Activated CD4-positive, alpha-beta T cell treated with anti-CD3 and anti-CD28 coated beads, Interleukin-2, amount 50 U/mL, for 48 hours (primary cell): ENCODE data around the gene NAXE.
A peak's percentile ranks its signal among the peaks of the same experiment; 100 is the strongest.
"Not testable (repeated sequence)": the region's sequence is repeated elsewhere in the genome, so short reads cannot be mapped to it uniquely, and the experiment has no call there.

Experiments used
- DNase-seq, 2 experiments: peaks; one replicate each; pipeline ENCODE4 v3.0.0-alpha.2; 2020

The NAXE gene

GRCh38 chr1:156571261-156571852 is 20.2 kb upstream of the NAXE start:
- DNase-seq: peak in 1 of 2 experiments; percentile 11

GRCh38 chr1:156571919-156572662 is 19.5 kb upstream of the NAXE start, which contains the start of gene IQGAP3:
IQGAP3 (minus strand) TSS chr1:156572565; CDS start chr1:156572529, 36 bp downstream.
- peak; percentile 76 to 81 for DNase-seq

GRCh38 chr1:156572663-156573018 is 18.9 kb upstream of the NAXE start:
- DNase-seq: no peak

- DNase-seq: no peak
Observed at GRCh38 chr1:156574039-156574633, 17.4 kb upstream of the NAXE start.

GRCh38 chr1:156577550-156577949 is 14.0 kb upstream of the NAXE start:
- DNase-seq: no peak

- no peak for DNase-seq
Observed at GRCh38 chr1:156578055-156578454, 13.5 kb upstream of the NAXE start.

GRCh38 chr1:156579472-156579871 is 12.1 kb upstream of the NAXE start, which contains the start of gene TTC24:
TTC24 (plus strand) TSS chr1:156579723; CDS start chr1:156581365, 1,642 bp downstream.
- DNase-seq: no peak

- peak; percentile 26 to 31 for DNase-seq
Observed at GRCh38 chr1:156581661-156582387, 9.8 kb upstream of the NAXE start.

- peak; percentile 15 to 29 for DNase-seq
Observed at GRCh38 chr1:156582388-156583017, 9.1 kb upstream of the NAXE start.

- DNase-seq: peak; percentile 79 to 86
Observed at GRCh38 chr1:156583821-156584622, 7.6 kb upstream of the NAXE start.

GRCh38 chr1:156584813-156585212 is 6.8 kb upstream of the NAXE start:
- peak in 1 of 2 experiments; percentile 14 for DNase-seq

GRCh38 chr1:156586323-156586722 is 5.3 kb upstream of the NAXE start:
- DNase-seq: no peak

- DNase-seq: no peak
Observed at GRCh38 chr1:156586892-156587477, 4.6 kb upstream of the NAXE start.

- DNase-seq: not testable (repeated sequence)
Observed at GRCh38 chr1:156587927-156588326, 3.6 kb upstream of the NAXE start.

- no peak for DNase-seq
Observed at GRCh38 chr1:156589546-156589945, 2.0 kb upstream of the NAXE start.

GRCh38 chr1:156590326-156591180 is 1.0 kb upstream of the NAXE start:
- no peak for DNase-seq

- no peak for DNase-seq
Observed at GRCh38 chr1:156591181-156591431, 470 bp upstream of the NAXE start.

- DNase-seq: peak; percentile 14 to 18
Observed at GRCh38 chr1:156592158-156592909, 758 bp downstream of the NAXE start.

GRCh38 chr1:156592910-156593660 is 1.5 kb downstream of the NAXE start:
- no peak for DNase-seq
